ENCODE measurements around the gene CYBC1. TPM values are rescaled to one million over a fixed set of nuclear protein-coding genes. Genes with fewer than 3 reads are reported as not detected.

The CYBC1 gene
- polyA plus RNA-seq (2011; rRNA removed) (84.0 and 118 TPM in 2 replicates), polyA minus RNA-seq (2011; rRNA and poly(A)+ RNA removed) (42.9 and 73.5 TPM in 2 replicates)

DNA sequence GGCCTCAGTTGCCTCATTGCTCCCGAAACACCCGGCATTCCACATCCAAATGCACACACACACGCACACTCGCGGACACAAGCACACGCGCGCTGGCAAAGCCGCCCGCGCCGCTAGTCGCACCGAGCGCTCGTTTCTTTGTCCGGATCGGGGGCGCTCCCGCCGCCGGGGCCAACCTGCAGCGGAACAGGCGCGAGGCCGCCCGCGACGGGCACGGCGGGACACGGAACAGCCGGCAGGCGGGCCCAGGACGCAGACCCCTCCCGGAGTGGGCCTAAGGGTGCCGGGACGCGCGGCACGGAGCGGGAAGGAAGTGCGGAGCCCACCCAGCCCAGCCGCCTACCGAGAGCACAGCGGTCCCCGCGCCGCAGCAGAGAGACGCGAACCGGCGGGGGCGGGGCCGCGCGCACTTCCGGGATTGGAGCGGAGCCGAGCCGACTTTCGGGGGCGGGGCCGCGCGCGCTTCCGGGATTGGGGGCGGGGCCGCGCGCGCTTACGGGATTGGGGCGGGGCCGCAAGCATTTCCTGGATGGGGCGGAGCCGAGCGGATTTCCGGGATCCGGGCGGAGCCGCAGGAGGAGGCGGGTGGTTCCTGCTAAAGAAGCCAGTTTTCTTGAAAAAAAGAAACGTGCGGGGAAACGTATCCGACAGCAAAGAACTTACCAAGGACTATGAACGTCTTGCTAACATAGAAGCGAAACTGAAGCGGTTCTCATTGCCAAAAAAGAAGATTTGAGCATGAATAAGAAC is at the start of gene CYBC1:
Gene CYBC1, minus strand, starts transcription at position 396 of the 750 bp plus-strand sequence. CDS start 1,498 bp downstream, outside the sequence.
- ChIA-PET CTCF (no interaction called here), POLR2A (no interaction called here)
- peaks cover 7% of the 10 kb centered on the region for H3K36me3 ChIP-seq (ENCODE audit: control insufficient read depth, insufficient read depth, low read length)

DNA sequence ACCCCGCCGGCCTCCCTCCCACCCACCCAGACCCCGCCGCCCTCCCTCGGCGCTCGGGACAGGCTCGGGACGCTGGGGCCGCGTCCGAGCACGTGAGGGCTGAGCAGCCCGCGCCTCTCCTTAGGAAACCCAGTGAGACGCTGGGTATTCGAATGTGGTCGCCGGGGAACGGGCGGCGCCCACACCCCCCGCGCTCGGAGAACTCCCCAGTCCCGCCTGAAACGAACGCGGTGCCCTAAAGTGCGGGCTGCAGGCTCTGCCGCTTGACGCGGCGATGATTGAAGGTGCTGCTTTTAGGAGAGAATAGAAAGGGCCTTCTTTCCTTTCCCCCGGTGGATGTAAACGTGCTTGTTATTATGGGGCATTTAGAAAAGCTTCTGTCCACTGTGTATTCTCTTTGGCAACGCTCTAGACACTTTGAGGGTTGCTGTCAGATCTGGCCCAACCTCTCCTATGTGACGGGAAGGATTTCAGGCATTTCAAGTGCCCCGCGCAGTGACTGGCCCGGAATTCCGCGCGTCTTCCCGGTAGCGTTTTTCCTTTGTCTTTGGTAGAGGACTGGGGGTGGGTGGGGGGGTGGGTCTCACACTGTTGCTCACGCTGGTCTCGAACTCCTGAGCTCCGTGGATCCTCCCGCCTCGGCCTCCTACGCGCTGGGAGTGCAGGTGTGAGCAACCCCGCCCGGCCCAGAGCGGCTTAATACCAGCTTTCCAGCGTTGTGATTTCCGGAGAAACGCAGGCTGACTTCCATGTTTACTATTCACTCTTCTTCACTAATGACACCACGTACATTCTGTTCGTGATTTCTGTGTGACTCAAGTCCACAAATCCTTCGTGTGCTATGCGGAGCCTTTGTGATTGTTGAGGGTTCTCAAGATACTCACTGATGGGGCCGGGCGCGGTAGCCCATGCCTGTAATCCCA is 47.2 kb upstream of the CYBC1 start:
- no peak for DNase-seq (ENCODE audit: low read depth)
- POLR2A ChIA-PET = no interaction called here
- H3K36me3 ChIP-seq (ENCODE audit: control insufficient read depth, insufficient read depth, low read length) = no peaks in the 10 kb centered on the region
- CTCF ChIA-PET = no interaction called here
- TF ChIP-seq, protein P1, sequence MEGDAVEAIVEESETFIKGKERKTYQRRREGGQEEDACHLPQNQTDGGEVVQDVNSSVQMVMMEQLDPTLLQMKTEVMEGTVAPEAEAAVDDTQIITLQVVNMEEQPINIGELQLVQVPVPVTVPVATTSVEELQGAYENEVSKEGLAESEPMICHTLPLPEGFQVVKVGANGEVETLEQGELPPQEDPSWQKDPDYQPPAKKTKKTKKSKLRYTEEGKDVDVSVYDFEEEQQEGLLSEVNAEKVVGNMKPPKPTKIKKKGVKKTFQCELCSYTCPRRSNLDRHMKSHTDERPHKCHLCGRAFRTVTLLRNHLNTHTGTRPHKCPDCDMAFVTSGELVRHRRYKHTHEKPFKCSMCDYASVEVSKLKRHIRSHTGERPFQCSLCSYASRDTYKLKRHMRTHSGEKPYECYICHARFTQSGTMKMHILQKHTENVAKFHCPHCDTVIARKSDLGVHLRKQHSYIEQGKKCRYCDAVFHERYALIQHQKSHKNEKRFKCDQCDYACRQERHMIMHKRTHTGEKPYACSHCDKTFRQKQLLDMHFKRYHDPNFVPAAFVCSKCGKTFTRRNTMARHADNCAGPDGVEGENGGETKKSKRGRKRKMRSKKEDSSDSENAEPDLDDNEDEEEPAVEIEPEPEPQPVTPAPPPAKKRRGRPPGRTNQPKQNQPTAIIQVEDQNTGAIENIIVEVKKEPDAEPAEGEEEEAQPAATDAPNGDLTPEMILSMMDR (IDR thresholded peaks at IDR 0.05; ENCODE audit: insufficient read depth, low read depth, low read length) = no peak
- H3K4me3 ChIP-seq (ENCODE audit: low read depth, low read length) = peak overlapping the region; percentile 65
- H3K27me3 ChIP-seq (ENCODE audit: control insufficient read depth, insufficient read depth, low read length) = no peaks in the 10 kb centered on the region

More for the DNA sequence above, at the start of gene CYBC1:
- Histone ChIP-seq H3K4me3 (ENCODE audit: low read depth, low read length) (peak within 1 kb of the TSS; percentile 89), H3K27me3 (ENCODE audit: control insufficient read depth, insufficient read depth, low read length) (no peaks in the 10 kb centered on the region)
- DNase-seq (ENCODE audit: low read depth) = peak; percentile 65
- TF ChIP-seq, protein P1 (IDR thresholded peaks at IDR 0.05; ENCODE audit: insufficient read depth, low read depth, low read length) = no peak

DNA sequence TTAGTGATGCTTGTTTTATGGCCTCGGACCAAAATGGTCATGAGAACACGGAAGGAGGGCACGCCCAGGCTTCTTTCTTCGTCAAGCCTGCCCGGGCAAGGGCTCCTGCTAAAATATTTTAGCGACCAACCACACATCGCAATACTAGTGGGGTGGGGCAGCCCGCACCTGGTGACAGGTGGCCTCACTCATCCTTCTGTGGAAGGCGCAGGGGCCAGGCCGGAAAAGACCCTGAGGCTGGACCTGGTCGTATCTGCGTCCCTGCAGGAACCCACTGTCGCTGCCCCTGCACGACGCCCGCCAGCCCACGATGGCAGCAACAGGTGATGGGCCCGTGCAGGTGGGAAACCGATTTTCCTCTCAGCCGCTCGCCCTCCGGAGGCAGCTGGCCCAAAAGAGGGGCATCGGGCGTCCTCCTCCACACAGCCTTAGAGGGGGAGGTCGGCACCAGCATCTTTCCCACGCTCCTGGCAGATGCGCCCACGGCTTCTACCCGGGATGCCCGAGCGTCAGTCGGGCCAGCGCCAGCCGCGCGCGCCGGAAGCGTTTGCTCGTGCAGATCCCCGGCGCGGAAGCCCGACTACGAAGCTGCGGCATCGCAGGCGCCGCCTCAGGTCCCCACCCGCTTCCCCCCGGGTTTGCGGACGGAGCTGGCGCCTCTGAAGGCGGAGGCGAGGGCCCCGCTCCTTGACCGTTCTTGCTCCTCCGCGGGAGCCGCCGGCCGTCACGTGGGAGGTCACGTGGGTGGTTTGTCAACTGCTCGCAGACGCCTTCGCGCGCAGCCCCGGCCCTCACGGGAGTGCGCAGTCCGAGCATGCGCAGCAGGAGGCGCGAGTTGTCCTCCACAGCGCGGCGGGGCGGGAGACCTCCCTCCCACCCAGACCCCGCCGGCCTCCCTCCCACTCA is 46.2 kb upstream of the CYBC1 start:
- Histone ChIP-seq H3K4me3 (ENCODE audit: low read depth, low read length) (peak overlapping the region; percentile 65), H3K27me3 (ENCODE audit: control insufficient read depth, insufficient read depth, low read length) (no peaks in the 10 kb centered on the region), H3K36me3 (ENCODE audit: control insufficient read depth, insufficient read depth, low read length) (no peaks in the 10 kb centered on the region)
- ChIA-PET CTCF (no interaction called here), POLR2A (no interaction called here)
- TF ChIP-seq, protein P1 (IDR thresholded peaks at IDR 0.05; ENCODE audit: insufficient read depth, low read depth, low read length) = no peak
- DNase-seq (ENCODE audit: low read depth) = peak; percentile 59

DNA sequence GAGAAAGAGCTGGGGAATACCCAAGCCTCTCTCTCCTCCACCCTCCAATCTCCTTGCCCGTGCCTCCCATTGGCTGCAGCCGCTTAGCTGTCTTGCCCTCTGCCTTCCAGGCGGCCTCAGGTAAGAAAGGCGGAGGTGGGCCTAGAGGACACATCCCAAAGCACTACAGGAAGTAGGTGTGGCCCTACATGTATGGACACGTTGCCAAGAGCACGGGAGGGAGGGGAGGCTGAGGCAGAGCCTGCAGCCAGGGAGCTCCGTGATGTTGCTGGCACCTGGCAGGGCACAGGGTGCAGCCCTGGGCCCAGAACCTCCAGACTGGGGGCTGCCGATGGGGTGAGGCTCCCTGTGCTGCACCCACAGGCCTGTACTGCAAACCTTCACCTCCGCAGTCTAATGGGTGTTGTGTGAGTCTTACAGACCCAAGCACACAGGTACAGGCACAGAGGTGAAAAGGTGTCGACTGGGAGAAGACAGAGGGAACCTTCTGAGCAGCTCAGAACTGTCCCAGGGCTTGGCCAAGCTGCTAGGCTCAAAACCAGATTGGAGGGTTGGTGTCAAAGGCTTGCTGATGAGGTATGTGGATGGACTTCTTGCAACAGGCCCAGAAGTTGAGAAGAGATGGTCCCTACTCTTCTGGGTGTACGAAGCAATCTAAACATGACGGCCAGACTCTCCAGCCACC is 45.4 kb upstream of the CYBC1 start:
- ChIA-PET POLR2A (no interaction called here), CTCF (interaction anchor here (0.6 to 1.0 kb wide), 2 partner anchors 20 to 201 kb away, joined by 3 to 4 read pairs; no protein-coding TSS in a partner anchor)
- H3K4me3 ChIP-seq (ENCODE audit: low read depth, low read length) = no peak overlapping the region
- no peaks in the 10 kb centered on the region for H3K27me3 ChIP-seq (ENCODE audit: control insufficient read depth, insufficient read depth, low read length)
- no peaks in the 10 kb centered on the region for H3K36me3 ChIP-seq (ENCODE audit: control insufficient read depth, insufficient read depth, low read length)
- DNase-seq (ENCODE audit: low read depth) = no peak
- TF ChIP-seq, protein P1 (IDR thresholded peaks at IDR 0.05; ENCODE audit: insufficient read depth, low read depth, low read length) = no peak

All from BJ (cell line).